ENCODE results near the gene HYAL2. TPM values are rescaled to one million over a fixed set of nuclear protein-coding genes. Genes with fewer than 3 reads are reported as not detected.

The HYAL2 gene
- total and polyA plus RNA-seq, 2 donors from 2014 or later = 93.2 to 142 TPM

- intact Hi-C loops (cut with DNase I) = no loop called here
- Histone ChIP-seq H3K27ac (ENCODE audit: low read depth in 2 of 2, low read length in 2 of 2) (no peak overlapping the region), H3K36me3 (ENCODE audit: control insufficient read depth in 2 of 3, insufficient read depth in 3 of 3, low read length in 3 of 3) (no peaks in the 10 kb centered on the region), H3K9me3 (ENCODE audit: control insufficient read depth in 2 of 3, insufficient read depth in 1 of 3, low read length in 3 of 3) (no peaks in the 10 kb centered on the region), H3K27me3 (ENCODE audit: control insufficient read depth, insufficient read depth, low read length) (no peaks in the 10 kb centered on the region), H3K4me3 (ENCODE audit: low read length in 3 of 3) (no peak overlapping the region), H3K9ac (ENCODE audit: low read length in 3 of 3) (no peak overlapping the region), H3K4me1 (ENCODE audit: control insufficient read depth in 2 of 3, insufficient read depth in 2 of 3, low read depth in 1 of 3, low read length in 3 of 3) (peaks cover 2 to 16% (median 6%) of the 10 kb centered on the region in 3 donors)
- TF ChIP-seq, protein P1, sequence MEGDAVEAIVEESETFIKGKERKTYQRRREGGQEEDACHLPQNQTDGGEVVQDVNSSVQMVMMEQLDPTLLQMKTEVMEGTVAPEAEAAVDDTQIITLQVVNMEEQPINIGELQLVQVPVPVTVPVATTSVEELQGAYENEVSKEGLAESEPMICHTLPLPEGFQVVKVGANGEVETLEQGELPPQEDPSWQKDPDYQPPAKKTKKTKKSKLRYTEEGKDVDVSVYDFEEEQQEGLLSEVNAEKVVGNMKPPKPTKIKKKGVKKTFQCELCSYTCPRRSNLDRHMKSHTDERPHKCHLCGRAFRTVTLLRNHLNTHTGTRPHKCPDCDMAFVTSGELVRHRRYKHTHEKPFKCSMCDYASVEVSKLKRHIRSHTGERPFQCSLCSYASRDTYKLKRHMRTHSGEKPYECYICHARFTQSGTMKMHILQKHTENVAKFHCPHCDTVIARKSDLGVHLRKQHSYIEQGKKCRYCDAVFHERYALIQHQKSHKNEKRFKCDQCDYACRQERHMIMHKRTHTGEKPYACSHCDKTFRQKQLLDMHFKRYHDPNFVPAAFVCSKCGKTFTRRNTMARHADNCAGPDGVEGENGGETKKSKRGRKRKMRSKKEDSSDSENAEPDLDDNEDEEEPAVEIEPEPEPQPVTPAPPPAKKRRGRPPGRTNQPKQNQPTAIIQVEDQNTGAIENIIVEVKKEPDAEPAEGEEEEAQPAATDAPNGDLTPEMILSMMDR (IDR thresholded peaks at IDR 0.05; ENCODE audit: borderline replicate concordance, extremely low read depth, insufficient read depth) = no peak
- DNase-seq (peak in 2 of 5 donors; percentile 57 to 67), FAIRE-seq (no peak)
Observed at GRCh38 chr3:50341996-50342650, 19.6 kb upstream of the HYAL2 start.

- FAIRE-seq = no peak
- Histone ChIP-seq H3K9me3 (ENCODE audit: control insufficient read depth in 2 of 3, insufficient read depth in 1 of 3, low read length in 3 of 3) (no peaks in the 10 kb centered on the region), H3K4me1 (ENCODE audit: control insufficient read depth in 2 of 3, insufficient read depth in 2 of 3, low read depth in 1 of 3, low read length in 3 of 3) (peaks cover 2 to 16% (median 6%) of the 10 kb centered on the region in 3 donors), H3K9ac (ENCODE audit: low read length in 3 of 3) (no peak overlapping the region), H3K27me3 (ENCODE audit: control insufficient read depth, insufficient read depth, low read length) (no peaks in the 10 kb centered on the region), H3K36me3 (ENCODE audit: control insufficient read depth in 2 of 3, insufficient read depth in 3 of 3, low read length in 3 of 3) (no peaks in the 10 kb centered on the region), H3K4me3 (ENCODE audit: low read length in 3 of 3) (no peak overlapping the region), H3K27ac (ENCODE audit: low read depth in 2 of 2, low read length in 2 of 2) (no peak overlapping the region)
- TF ChIP-seq, protein P1 (IDR thresholded peaks at IDR 0.05; ENCODE audit: borderline replicate concordance, extremely low read depth, insufficient read depth) = no peak
- peak in 2 of 5 donors; percentile 57 to 71 for DNase-seq
- intact Hi-C loops (cut with DNase I) = no loop called here
Observed at GRCh38 chr3:50341537-50341936, 19.0 kb upstream of the HYAL2 start.

DNA sequence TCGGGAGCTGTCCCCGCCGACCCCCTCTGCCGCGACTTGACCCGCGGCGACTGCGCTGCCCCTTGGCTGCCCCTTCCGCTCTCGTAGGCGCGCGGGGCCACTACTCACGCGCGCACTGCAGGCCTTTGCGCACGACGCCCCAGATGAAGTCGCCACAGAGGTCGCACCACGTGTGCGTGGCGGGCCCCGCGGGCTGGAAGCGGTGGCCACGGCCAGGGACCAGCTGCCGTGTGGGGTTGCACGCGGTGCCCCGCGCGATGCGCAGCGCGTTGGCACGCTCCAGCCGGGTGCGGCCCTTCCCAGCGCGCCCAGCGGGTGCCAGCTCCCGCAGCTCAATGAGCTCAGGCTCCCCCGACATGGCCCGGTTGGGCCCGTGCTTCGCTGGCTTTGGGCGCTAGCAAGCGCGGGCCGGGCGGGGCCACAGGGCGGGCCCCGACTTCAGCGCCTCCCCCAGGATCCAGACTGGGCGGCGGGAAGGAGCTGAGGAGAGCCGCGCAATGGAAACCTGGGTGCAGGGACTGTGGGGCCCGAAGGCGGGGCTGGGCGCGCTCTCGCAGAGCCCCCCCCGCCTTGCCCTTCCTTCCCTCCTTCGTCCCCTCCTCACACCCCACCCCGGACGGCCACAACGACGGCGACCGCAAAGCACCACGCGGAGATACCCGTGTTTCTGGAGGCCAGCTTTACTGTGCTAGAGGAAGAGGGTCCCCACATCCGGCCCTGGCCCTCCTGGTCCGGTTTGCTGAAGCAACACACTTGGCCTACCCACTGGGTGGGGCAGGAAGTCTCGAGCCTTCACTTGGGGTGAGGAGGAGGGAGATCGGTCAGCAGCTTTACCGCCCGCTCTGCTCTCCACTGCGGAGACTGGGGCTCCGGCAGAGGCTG, 18.1 kb upstream of the HYAL2 start, which contains the start of gene RASSF1:
Gene RASSF1, minus strand, starts transcription at position 389 of the 882 bp plus-strand sequence. Its CDS starts 31 bp downstream, at position 358.
- Histone ChIP-seq H3K36me3 (ENCODE audit: control insufficient read depth in 2 of 3, insufficient read depth in 3 of 3, low read length in 3 of 3) (no peaks in the 10 kb centered on the region), H3K9ac (ENCODE audit: low read length in 3 of 3) (no peak within 1 kb of the TSS), H3K27me3 (ENCODE audit: control insufficient read depth, insufficient read depth, low read length) (no peaks in the 10 kb centered on the region), H3K4me3 (ENCODE audit: low read length in 3 of 3) (peak within 1 kb of the TSS; percentile 21 to 47 (median 36)), H3K4me1 (ENCODE audit: control insufficient read depth in 2 of 3, insufficient read depth in 2 of 3, low read depth in 1 of 3, low read length in 3 of 3) (peaks cover 2 to 20% (median 11%) of the 10 kb centered on the region in 3 donors), H3K27ac (ENCODE audit: low read depth in 2 of 2, low read length in 2 of 2) (peak within 1 kb of the TSS; percentile 61 to 75), H3K9me3 (ENCODE audit: control insufficient read depth in 2 of 3, insufficient read depth in 1 of 3, low read length in 3 of 3) (no peaks in the 10 kb centered on the region)
- peak; percentile 23 to 91 (median 64) for DNase-seq
- intact Hi-C loops (cut with DNase I) = no loop called here
- TF ChIP-seq, protein P1 (IDR thresholded peaks at IDR 0.05; ENCODE audit: borderline replicate concordance, extremely low read depth, insufficient read depth) = no peak
- no peak for FAIRE-seq
